Suppressor macrophage treated with lipopolysaccharide for 4 hours (primary cell): ENCODE results near the gene ZMYND12.

Experiments used
- DNase-seq: peaks from one replicate; pipeline ENCODE4 v3.0.0-alpha.2; 2020

The ZMYND12 gene

DNA sequence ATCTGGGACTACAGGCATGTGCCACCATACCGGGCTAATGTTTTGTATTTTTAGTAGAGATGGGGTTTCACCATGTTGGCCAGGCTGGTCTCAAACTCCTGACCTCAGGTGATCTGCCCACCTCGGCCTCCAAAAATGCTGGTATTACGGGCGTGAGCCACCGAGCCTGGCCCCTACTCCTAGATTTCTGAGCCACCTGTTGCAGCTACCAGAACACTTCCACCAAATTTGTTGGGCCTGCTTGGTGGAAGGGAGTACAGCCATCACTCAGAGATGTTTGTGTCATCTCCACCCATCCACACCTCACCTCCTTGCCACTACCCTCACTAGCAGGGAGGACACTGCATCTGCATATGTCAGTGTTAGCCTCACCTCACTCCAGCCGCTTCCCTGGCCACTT lies 69.8 kb downstream of the ZMYND12 start:
- no peak for DNase-seq

GRCh38 chr1:42385283-42385682 lies 70.5 kb downstream of the ZMYND12 start:
- DNase-seq = no peak

- no peak for DNase-seq
Measured at GRCh38 chr1:42381280-42381673, 74.5 kb downstream of the ZMYND12 start.

DNA sequence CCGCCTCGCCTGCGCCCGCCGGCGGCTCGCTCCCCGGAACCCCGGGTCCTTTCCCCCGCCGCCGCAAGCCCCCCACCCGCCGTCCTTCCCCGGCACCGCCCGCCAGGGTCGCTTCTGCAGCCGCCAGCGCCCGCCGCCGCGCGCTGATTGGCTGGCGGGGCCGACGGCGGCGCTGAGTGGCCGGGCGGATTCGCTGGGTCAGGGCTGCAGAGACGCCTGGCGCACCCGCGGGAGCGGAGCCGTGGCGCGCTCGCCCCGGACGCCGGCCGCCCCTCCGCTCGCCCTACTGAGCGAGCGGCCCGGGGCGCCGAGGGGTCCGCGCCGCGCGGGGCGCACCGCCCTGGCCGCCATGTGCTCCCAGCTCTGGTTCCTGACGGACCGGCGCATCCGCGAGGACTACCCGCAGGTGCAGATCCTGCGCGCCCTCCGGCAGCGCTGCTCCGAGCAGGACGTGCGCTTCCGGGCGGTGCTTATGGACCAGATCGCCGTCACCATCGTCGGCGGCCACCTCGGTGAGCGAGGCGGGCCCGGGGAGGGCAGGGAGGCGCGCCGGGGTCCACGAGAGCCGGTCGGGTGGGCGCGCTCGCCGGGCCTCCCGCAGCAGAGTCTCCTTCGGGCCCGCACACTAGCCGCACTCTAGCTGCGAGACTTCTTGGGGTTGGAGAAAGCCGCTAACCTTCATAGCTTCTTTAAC lies 75.1 kb downstream of the ZMYND12 start, which contains the start of gene RIMKLA:
Gene RIMKLA (plus strand): TSS at position 207 of the 694 bp plus-strand sequence. CDS start 143 bp downstream, at position 350.
- peak; percentile 51 for DNase-seq
